A172 (cell line): Measurements from ENCODE around the gene AQR. TPM values are rescaled to one million over a fixed set of nuclear protein-coding genes. Genes with fewer than 3 reads are reported as not detected.

Source experiments
- DNase-seq: peaks from one replicate; pipeline ENCODE4 v3.0.0-alpha.2; 2015; ENCODE audit warnings: low spot score
- total RNA-seq: library from RNA; depleted of rRNA; stranded (reverse); fragments of >200 nt; shearing (Covaris generic); gene quantifications from 2 replicates; pipeline ENCODE4 v1.2.3, GENCODE V29; 2014

AQR gene
- total RNA-seq, 1 experiment from 2014 or later = 23.8 TPM

DNA sequence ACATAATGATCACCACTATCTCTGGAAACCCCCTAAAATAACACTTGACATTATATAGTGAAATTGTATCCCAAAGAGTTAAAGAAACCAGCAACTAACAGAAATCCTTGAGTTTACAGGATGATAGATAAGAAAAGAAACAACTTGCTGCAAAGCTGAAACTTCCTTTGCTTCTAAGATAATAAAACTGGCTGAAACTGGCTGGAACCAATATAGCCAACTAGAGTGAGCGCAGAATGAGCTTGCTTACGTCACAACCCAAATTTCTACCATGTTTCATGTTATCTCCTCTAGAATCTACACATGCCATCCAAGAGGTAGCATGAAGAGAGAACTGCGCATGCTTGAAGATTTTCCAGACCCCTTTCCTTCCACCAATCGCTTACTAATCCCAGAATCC lies 90.4 kb downstream of the AQR start:
- no peak for DNase-seq

DNA sequence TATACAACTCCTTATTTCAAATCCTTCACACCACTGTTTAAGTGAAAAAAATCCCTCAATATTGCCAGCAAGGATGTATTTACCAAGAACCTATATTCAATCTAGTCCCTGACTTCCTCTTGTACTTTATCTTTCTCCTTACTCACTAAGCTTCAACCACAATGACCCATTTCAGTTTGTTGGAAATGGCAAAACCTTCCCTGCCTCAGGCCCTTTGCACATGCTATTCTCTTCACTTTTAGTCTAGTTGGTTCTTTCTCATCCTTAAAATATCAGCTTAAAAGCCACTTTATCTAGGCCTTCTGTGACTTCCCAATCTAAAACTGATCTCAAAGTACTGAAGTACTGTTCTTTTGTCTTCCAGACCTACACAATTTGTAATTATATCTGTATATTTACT lies 92.9 kb downstream of the AQR start:
- no peak for DNase-seq

DNA sequence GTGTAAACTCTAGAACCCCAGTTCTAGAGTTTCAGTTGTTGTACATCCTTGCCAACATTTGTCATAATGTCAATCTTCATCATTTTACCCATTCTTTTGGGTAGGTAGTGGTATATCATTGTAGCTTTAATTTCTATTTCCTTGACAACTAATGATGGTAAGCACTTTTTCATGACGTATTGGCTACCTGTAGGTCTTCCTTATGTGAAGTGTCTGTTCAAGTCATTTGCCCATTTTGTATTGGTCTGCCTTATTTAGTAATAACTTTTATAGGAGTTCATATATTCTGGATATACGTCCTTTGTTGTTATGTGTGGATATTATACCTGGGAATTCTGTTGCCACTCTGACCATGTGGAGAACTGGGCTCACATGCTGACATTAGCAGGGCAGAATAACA lies 100.4 kb downstream of the AQR start:
- DNase-seq = no peak

DNA sequence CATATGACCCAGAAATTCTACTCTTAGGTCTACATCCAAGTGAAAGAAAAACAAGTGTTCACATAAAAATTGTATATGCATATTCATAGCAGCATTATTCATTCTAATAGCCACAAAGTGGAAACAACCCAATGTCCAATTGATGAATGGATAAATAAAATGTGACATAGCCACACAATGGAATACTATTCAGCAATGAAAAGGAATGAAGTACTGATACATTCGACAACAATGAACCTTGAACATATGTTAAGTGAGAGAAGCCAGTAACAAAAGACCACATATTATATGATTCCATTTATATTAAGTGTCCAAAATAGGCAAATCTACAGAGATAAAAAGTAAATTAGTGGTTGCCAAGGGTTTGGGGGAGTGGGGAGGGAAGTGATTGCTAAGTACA lies 104.0 kb downstream of the AQR start:
- no peak for DNase-seq

DNA sequence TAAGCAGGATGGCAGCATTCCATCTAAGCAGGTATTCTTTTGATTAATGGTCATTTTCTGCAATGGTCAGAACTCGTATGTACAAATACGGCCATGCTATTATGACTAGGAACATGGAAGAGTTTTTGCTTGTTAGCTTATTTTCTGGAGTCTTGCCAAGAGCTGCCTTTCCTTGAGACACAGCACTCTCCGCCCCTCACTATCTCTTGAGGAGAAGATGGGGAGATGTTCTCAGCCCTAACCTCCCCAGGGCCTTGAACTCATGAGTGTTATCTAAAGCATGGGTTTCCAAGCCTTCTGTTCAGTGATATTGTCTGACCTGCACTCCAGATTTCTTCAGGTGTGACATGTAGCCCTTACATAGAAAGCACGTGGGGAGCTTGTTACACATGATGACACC lies 108.3 kb downstream of the AQR start:
- DNase-seq = no peak

DNA sequence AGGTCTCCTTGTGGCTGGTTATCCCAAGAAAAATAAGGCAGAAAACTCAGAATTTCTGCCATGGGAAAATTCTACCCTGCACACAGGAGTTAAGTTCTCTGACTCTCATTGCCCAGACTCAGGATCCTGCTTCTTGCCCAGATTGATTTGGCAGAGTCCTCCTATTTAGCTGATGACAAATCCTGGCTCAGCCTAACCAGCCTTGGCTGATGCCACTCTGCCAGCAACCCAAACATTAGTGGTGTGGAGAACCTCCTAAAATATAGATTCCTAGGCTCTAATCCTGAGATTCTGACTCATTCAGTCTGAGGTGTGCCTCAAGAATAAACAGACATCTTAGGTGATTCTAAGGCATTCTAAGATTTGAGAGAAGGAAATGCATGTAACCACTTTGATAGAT lies 113.6 kb downstream of the AQR start:
- DNase-seq = peak; percentile 19

DNA sequence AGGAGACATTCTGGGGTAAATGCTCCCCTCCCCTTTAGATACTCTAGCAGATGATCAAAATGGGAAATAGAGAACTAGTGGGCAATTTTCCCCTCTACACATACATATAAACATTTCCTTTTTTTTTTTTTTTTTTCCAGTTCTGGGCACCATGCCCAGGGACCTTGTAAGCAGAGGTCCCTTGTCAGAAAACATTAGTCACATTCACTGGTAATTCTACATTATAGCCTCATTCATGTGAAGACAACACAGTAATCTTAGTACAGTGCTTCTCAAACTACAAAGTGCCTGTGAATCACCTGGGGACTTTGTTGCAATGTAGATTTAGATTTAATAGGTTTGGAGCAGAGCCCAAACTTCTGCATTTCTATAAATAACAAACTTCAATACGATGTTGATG lies 114.1 kb downstream of the AQR start:
- DNase-seq = peak; percentile 55

DNA sequence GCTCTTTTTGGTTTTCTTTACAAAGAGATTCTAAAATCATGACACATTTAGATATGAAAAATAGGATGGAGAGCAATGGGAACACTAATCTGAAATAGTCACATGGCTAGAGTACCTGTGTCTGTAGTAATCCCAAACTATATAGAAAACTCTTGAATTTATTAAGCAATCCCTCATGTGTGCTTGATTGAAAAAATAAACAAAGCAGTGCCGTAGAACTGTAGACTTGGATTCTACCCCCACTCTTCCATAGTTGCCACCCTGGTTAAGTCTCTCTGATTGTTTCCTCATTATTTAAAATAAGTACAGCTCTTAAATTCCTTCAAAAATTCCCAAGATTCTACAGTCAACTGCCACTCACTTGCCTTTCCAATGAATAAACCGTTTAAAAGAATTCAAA lies 115.3 kb downstream of the AQR start:
- no peak for DNase-seq

DNA sequence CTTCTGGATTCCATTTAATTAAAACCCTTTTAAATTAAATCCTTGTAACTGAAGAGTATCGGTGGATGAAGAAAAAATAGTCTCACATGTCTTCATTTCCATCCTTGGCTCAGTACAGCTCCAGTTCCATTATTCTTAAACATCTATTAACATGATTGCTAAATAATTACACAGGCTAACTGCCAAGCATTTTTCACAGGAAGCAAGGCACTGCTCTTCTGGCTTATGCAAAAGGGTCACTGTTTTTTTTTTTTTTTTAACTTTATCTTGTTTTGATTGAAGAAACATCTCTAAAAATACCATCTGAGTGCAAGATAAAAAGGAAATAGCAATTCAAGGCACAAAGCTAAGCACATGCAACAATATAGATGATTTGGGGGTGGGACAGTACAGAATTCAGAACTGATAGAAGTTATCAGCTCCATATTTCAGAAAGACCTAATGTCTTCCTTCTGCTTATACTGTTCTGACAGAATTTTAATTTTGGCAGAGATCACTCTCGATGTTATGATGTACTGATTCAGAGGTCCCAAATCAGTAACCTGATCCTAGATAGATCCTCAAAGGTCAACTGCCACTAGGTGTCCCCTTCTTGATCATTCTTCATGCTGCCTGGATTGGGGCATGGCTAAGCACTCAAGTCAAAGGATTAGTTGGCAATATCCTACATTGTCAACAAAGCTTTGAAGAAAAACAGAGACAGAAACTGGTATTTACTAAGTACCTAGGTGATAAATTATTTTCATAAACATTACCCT lies 116.4 kb downstream of the AQR start:
- no peak for DNase-seq

DNA sequence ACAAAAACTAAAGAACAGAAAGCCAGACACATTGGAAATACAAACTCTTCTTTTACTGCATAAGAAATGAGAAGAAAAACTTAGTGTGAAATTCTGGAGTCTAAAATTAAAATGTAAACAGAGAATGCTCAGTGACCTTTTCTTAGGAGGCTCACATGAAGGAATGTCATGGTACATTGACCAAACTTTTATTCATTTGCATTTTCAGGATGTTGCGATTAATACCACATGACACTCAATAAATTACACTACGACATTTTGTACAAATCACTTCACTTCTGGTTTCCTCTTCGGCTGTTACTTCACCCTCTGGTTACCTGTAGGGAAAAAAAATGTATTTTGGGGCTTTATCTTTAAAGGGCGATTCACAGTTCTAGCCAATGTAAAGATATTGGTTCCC lies 117.8 kb downstream of the AQR start:
- no peak for DNase-seq

DNA sequence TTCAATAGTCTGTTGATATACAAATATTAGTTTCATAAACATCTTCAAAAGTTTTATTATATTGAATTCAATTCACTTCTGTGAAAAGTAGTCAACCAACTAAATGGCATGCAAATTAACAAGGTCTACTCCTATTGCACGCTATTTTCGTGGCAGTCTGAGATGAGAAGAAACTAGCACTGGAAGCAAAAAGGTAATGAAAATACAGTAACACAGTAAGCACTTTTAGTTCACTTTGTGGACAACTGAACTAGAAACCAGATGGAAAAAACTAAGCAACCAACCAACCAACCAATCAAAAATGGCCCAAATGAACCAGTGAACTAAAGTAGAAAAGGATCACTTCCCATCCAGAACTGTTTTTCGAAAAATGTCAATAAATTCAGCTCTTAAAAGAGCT lies 118.5 kb downstream of the AQR start:
- DNase-seq = no peak

DNA sequence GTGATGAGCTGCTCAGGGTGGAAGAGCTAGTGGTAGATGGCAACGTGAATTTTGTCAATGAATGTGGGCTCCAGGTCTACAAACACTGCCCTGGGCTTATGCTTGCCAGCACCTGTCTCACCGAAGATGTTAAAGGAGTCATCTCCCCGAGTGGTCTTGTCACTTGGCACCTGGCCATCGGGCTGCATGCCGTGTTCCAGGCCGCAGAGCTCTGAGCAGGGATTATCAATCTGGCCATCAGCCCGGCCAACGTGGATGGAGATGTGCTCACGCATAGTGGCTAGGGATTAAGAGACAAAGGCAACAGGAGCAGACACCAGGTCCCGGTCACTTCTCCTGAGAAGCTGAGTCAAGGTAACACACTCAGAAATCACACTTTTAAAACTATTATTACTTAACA lies 119.4 kb downstream of the AQR start:
- DNase-seq = no peak

DNA sequence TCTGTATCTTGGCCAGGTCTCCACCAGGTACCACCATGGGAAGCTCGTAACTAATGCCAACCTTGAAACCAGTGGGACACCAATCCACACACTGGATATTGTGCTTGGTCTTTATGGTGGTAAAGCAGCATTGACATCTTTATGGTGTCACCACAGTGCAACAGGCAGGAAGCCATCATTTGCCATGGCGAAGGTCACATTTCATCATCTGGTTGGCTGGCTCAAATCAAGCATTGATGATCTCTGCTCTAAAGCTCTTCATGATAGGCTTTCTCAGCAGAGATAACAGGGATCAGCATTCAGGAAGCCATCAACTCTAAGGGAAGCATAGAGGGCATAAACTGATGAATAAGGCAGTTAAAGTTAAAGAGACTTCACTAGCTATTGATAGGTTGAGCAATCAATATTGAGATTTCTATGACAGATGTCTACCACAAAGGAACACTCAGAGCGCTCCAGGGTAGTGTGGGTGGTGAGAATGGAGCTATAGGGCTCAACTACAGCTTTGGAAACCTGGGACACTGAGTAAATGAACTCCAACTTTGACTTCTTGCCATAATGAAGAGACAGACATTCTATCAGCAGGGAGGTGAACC lies 120.1 kb downstream of the AQR start:
- no peak for DNase-seq

DNA sequence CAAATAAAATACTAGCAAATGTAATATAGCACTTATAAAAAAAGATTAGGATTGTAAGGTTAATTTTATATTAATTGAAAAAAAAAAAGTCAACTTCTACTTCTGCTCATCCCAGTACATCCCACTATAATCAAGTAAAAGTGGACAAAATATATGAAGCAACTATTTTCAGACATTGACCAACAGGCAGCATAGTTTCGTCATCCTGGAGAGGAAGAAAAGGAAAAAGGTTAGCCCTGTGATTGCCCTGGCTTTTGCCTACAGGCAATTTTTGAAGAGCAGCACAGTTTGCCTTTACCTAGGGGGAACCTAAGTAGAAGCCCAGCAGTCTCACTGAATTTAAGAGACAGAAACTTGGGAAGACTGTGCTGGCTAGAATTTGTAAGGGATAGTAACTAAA lies 121.9 kb downstream of the AQR start:
- DNase-seq = no peak

DNA sequence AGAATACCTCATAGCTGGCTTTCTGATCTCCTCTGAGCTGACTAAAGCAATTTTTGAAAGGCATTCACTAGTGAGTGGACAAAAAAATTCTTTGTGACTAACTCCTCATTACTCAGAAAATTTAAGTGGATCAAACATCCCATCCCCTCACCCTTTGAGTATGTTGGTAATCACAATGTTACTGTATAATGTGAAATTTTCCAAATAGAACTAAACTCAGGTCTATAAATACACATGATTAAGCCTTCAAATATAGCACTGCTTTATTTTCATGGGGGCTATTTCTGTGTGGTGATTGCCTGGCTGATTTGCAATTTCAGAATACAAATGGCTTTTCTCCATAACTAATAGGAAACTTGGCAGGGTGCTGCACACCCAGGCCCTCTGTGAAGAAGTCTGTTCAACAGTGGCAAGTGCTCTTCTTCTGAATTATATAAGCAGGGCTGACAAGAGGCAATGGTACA lies 128.2 kb downstream of the AQR start:
- no peak for DNase-seq

DNA sequence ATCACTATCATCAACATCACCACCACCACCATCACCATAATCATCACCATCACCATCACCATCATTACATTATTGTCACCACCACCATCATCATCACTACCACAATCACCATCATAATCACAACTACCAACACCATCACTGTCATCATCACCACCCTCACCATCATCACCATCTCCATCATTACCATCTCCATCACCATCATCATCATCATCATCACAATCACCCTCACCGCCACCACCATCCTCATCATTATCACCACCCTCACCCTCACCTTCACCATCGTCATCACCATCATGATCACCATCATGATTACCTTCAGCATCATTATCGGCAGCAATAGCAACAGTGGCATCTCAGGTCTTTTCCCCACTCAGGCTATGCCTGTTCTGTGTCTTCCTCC lies 131.3 kb downstream of the AQR start:
- no peak for DNase-seq

DNA sequence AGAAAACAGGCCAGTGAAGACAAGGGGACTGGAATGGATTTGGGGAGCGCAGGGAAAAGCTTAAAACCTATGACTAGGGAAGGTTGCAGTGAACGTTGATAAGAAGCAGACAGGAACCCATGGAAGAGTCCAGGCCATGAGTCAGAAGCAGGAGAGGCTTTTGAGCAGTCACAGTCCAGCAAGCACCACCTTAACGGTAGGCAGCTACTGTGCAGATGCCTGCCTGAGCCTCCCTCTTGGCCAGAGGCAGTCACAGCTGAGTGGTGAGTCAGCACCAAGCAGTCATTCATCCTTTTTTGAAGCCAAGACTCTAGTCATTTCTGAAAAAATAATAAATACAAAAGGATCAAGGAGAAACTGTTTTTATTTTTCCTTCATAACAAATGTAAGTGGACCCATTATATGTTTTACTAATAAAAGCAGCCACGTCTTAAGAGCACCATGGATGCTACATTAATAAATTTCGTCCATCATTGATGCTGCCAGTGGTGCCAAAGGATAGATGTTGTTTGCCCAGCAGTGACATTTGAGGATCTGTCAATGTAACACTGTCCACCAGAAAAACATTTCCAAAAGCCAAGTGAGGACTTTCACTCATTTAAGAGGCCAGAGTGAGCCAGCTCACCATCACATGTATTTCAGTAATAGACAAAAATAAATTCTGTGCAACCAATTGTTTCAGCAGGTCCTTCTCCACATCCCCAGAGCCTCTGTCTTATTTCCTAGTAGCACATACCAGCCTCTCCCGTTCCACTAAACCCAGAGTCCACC lies 132.1 kb downstream of the AQR start:
- peak; percentile 86 for DNase-seq

DNA sequence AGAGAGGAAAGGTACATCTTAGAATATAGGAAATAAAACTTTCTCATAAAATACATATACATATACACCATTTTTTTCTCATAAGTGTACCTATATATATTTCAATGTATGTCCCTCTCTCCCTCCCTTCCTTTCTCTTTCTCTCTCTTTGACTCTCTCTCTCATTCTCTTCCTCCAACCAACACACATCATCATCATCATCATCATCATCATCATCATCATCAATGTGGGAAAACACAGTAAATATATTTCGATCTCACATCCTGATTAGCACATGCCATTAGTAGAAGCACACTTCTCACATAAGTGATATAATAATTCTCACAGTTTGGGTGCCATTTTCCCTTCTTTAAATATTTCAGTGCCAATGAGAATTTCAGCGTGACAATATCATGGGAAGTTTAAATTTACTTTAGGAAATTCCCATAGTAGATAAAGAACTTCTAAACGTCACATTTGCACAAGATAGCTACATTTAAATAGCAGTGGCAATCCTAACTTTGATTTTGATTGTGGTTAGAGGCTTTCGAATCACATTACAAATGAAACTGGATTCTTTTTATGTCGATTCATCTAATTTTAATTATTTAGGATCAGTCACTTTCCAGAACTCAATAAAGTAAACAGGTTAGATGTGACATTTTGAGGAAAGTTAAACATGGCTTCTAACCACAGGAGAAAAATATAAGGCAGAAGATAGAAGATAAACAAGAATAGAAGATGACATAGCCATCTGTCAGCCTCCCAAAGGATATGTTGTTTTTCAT lies 141.2 kb downstream of the AQR start:
- no peak for DNase-seq

DNA sequence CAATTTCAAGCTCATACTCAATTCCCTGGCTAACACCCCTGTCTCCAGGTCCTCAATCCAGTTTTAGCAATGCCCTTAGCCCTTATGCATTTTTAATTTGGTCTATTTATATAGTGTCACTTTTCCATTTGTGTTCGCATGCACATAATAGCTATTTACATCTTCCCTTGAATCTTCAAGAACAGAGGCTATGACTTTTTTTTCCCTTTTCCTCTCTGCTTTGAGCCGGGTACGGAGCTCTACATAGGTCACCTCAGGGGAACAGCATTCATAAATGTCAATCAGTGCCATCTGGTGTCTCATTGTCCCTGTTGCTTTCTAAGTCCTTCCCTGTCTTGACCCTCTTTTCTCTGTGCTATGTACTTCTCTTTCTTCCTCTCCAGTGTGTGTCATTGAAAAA lies 147.7 kb downstream of the AQR start:
- DNase-seq = no peak

DNA sequence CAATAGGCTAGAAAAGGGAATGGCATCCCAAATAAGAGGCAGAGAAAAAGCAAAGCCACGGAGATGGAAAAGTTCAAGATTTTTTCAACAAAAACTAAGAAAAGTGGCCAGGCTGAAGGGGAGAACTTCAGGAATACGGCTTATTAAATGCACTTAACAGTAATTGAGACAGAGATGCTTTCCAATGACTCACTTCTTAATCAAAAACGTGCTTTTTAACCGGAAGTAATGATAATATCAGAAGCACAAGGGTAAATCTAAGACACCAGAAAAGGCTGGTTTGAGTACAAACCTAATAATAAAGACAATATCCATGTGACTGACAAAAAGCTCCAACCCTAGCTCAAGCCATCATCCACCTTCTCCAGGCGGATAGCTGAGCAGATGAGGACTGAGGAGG lies 149.4 kb downstream of the AQR start:
- no peak for DNase-seq

DNA sequence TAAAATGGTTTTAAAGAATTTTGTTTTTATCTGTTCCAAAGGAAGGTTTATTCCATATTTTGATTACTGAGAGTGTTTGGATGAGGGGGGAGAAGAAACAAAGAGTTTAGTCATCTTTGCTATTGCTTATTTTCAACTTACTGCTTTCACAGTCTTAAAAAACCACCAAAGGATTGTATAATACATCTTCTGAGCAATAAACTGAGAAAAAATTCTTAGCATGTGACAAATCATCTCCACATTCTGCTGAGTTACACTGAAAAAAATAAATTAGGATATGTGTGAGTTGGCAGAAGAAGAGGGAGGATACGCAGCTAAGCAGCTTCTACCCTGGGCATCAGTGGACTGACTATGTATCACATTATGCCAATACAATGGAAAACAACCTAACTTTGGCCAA lies 151.0 kb downstream of the AQR start:
- DNase-seq = no peak

DNA sequence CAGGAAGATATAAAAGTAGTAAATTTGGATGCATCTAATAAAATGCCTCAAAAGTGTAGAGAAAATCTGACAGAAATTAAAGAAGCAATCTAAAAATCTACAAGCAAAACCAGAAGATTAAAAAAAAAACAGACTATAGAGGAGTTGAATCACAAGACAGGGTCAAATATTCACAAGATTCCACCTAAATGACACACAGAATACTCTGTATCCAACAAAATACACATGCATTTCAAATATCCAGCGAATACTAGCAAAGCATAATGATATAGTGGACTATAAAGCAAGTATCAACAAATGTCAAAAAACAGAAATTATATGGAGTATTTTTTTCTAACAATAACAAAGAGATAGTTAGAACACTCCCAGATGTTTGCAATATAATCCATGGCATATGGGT lies 153.7 kb downstream of the AQR start:
- no peak for DNase-seq
